B cell (primary cell): ENCODE measurements around the gene MAP4K5.

Source experiments
- EZH2 ChIP-seq: IDR thresholded peaks from 2 replicates; pipeline ENCODE4 v1.6.1; 2012; ENCODE audit warnings: borderline replicate concordance, low read depth, mild to moderate bottlenecking, moderate library complexity, low read length; ENCODE audit not compliant: insufficient read depth, poor library complexity, severe bottlenecking
- TF ChIP-seq, protein P1 (sequence below): fragments of 200-600 bp; IDR thresholded peaks from one replicate; pipeline ENCODE4 v1.8.0; 2022; ENCODE audit warnings: antibody characterized with exemption, mild to moderate bottlenecking

DNA sequence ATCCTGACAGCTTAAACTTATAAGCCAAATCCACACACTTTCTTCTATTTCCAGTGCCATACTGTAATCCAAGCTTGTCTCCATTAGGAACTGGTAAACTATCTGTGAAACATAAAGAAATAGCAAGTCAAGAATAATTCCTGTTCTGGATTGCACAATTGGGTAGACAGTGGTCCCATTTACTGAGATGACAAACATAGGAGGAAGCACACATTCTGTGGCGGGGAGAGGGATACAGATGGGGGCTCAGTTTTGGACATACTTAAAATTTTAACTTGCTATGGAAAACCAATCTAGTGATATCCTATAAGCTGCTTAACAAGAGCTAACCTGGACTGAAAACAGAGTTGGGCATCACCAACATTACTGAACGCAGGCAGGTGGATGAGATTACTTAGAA lies 16.3 kb downstream of the MAP4K5 start:
- no peak for TF ChIP-seq EZH2
- TF ChIP-seq, protein P1, sequence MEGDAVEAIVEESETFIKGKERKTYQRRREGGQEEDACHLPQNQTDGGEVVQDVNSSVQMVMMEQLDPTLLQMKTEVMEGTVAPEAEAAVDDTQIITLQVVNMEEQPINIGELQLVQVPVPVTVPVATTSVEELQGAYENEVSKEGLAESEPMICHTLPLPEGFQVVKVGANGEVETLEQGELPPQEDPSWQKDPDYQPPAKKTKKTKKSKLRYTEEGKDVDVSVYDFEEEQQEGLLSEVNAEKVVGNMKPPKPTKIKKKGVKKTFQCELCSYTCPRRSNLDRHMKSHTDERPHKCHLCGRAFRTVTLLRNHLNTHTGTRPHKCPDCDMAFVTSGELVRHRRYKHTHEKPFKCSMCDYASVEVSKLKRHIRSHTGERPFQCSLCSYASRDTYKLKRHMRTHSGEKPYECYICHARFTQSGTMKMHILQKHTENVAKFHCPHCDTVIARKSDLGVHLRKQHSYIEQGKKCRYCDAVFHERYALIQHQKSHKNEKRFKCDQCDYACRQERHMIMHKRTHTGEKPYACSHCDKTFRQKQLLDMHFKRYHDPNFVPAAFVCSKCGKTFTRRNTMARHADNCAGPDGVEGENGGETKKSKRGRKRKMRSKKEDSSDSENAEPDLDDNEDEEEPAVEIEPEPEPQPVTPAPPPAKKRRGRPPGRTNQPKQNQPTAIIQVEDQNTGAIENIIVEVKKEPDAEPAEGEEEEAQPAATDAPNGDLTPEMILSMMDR, result no peak
